GM23338 (cell line): ENCODE measurements around the gene LGALS3. TPM values are rescaled to one million over a fixed set of nuclear protein-coding genes. Genes with fewer than 3 reads are reported as not detected.

ENCODE experiments used
- ATAC-seq: fragments of 200-7000 bp; cut with Tn5 transposase; 3 replicates; pipeline ENCODE4 v1.9.1; 2020
- DNase-seq: peaks from one replicate; pipeline ENCODE4 v3.0.0-alpha.2; 2015; ENCODE audit warnings: low spot score
- H2AFZ ChIP-seq: fragments of 200-600 bp; sonication (generic); 2 replicates; pipeline ENCODE4 v1.8.0; 2016; ENCODE audit warnings: antibody characterized with exemption, mild to moderate bottlenecking, moderate library complexity
- H3F3A ChIP-seq: fragments of 200-600 bp; sonication (generic); replicated peaks from 2 replicates; pipeline ENCODE4 v1.8.0; 2017; ENCODE audit warnings: antibody characterized with exemption, mixed run types, low read depth
- H3K27ac ChIP-seq: fragments of 200-600 bp; sonication (generic); 2 replicates; pipeline ENCODE4 v1.6.1; 2016; ENCODE audit warnings: low read depth
- H3K27me3 ChIP-seq: fragments of 200-600 bp; sonication (generic); 2 replicates; pipeline ENCODE4 v1.8.0; 2016; ENCODE audit warnings: mild to moderate bottlenecking, mixed run types, moderate library complexity; ENCODE audit not compliant: insufficient read depth
- H3K36me3 ChIP-seq: fragments of 200-600 bp; sonication (generic); 2 replicates; pipeline ENCODE4 v1.8.0; 2016; ENCODE audit warnings: mild to moderate bottlenecking; ENCODE audit not compliant: insufficient read depth
- H3K4me1 ChIP-seq: fragments of 200-600 bp; sonication (generic); 2 replicates; pipeline ENCODE4 v1.8.0; 2016; ENCODE audit warnings: mild to moderate bottlenecking, moderate library complexity; ENCODE audit not compliant: insufficient read depth
- H3K4me2 ChIP-seq: fragments of 200-600 bp; sonication (generic); 2 replicates; pipeline ENCODE4 v1.7.1; 2017; ENCODE audit warnings: mixed run types
- H3K4me3 ChIP-seq: fragments of 200-600 bp; sonication (generic); 2 replicates; pipeline ENCODE4 v1.6.1; 2016; ENCODE audit warnings: mixed run types
- H3K79me2 ChIP-seq: fragments of 200-600 bp; sonication (generic); replicated peaks from 2 replicates; pipeline ENCODE4 v1.8.0; 2017; ENCODE audit warnings: mild to moderate bottlenecking; ENCODE audit not compliant: insufficient read depth
- H3K9me2 ChIP-seq: fragments of 200-600 bp; sonication (generic); 2 replicates; pipeline ENCODE4 v1.8.0; 2017; ENCODE audit not compliant: insufficient read depth
- H4K20me1 ChIP-seq: fragments of 200-600 bp; sonication (generic); replicated peaks from 2 replicates; pipeline ENCODE4 v1.8.0; 2017; ENCODE audit warnings: mild to moderate bottlenecking; ENCODE audit not compliant: insufficient read depth
- H3K27ac Mint-ChIP-seq: 2 replicates; pipeline ENCODE4 v1.8.0; 2020; ENCODE audit warnings: inconsistent platforms, mild to moderate bottlenecking, moderate library complexity, mixed read lengths
- H3K27me3 Mint-ChIP-seq: 3 replicates; pipeline ENCODE4 v1.8.0; 2022; ENCODE audit warnings: low read depth, mild to moderate bottlenecking, moderate library complexity, mixed read lengths, inconsistent platforms; ENCODE audit not compliant: insufficient read depth, poor library complexity
- H3K36me3 Mint-ChIP-seq: 3 replicates; pipeline ENCODE4 v1.8.0; 2021; ENCODE audit warnings: low read depth, mild to moderate bottlenecking, inconsistent platforms, moderate library complexity, mixed read lengths
- H3K4me1 Mint-ChIP-seq: 3 replicates; pipeline ENCODE4 v1.8.0; 2020; ENCODE audit warnings: mild to moderate bottlenecking, inconsistent platforms, mixed read lengths
- H3K4me3 Mint-ChIP-seq: 3 replicates; pipeline ENCODE4 v1.8.0; 2021; ENCODE audit warnings: moderate library complexity, mild to moderate bottlenecking, inconsistent platforms, mixed read lengths
- H3K9me3 Mint-ChIP-seq: 3 replicates; pipeline ENCODE4 v1.8.0; 2020; ENCODE audit warnings: moderate library complexity, mild to moderate bottlenecking, inconsistent platforms, mixed read lengths
- CREB1 ChIP-seq: fragments of 250-450 bp; sonication (Bioruptor Pico); IDR thresholded peaks from 2 replicates; pipeline ENCODE4 v1.5.0; 2020; ENCODE audit warnings: low read depth, mild to moderate bottlenecking, moderate library complexity
- EZH2 ChIP-seq: fragments of 200-600 bp; sonication (generic); IDR thresholded peaks from one replicate; pipeline ENCODE4 v1.8.0; 2017; ENCODE audit warnings: antibody characterized with exemption, mild to moderate bottlenecking, low read depth; ENCODE audit not compliant: unreplicated experiment
- EZH2phosphoT487 ChIP-seq: fragments of 200-600 bp; sonication (generic); IDR thresholded peaks from one replicate; pipeline ENCODE4 v1.8.1; 2018; ENCODE audit warnings: antibody characterized with exemption; ENCODE audit not compliant: unreplicated experiment
- JUNB ChIP-seq: IDR thresholded peaks from one replicate; pipeline ENCODE4 v1.6.1; 2016; ENCODE audit warnings: antibody characterized with exemption; ENCODE audit not compliant: unreplicated experiment
- NANOG ChIP-seq: IDR thresholded peaks from 2 replicates; pipeline ENCODE4 v1.6.1; 2016; ENCODE audit warnings: antibody characterized with exemption, borderline replicate concordance
- POLR2AphosphoS5 ChIP-seq: IDR thresholded peaks from 2 replicates; pipeline ENCODE4 v1.6.1; 2016; ENCODE audit warnings: antibody characterized with exemption, low read depth
- STAT1 ChIP-seq: IDR thresholded peaks from one replicate; pipeline ENCODE4 v1.6.1; 2016; ENCODE audit warnings: antibody characterized with exemption; ENCODE audit not compliant: unreplicated experiment
- ZNF114 ChIP-seq: fragments of 250-450 bp; sonication (Bioruptor Pico); IDR thresholded peaks from 2 replicates; pipeline ENCODE4 v1.5.0; 2020; ENCODE audit warnings: mild to moderate bottlenecking, moderate library complexity
- ZNF331 ChIP-seq: fragments of 250-450 bp; sonication (Bioruptor Pico); IDR thresholded peaks from 2 replicates; pipeline ENCODE4 v1.5.0; 2020; ENCODE audit warnings: low read depth, mild to moderate bottlenecking, moderate library complexity
- polyA plus RNA-seq: library from polyadenylated mRNA; unstranded; fragments of >200 nt; fragmentation: Nextera tagmentation; extraction: Ambion mirVana; gene quantifications from 2 replicates; pipeline ENCODE4 v1.2.1, GENCODE V29; 2016
- total RNA-seq: library from RNA; depleted of rRNA; stranded (reverse); fragments of >200 nt; shearing (Covaris generic); gene quantifications from 2 replicates; pipeline ENCODE4 v1.2.3, GENCODE V29; 2014
- TF ChIP-seq, protein P1 (sequence below), 2 experiments: fragments of 200-600 bp in 1 of 2; sonication (generic) in 1 of 2; conservative IDR thresholded peaks; 2 replicates each; pipeline versions ENCODE4 v1.5.1 to v1.6.1; 2016 to 2017; ENCODE audit warnings: antibody characterized with exemption in 2 of 2, low read depth in 2 of 2, mild to moderate bottlenecking in 2 of 2, moderate library complexity in 1 of 2
- TF ChIP-seq, protein P2 (sequence below): IDR thresholded peaks from 2 replicates; pipeline ENCODE4 v1.6.1; 2016; ENCODE audit warnings: antibody characterized with exemption
- TF ChIP-seq, protein P3 (sequence below): IDR thresholded peaks from one replicate; pipeline ENCODE4 v1.6.1; 2018; ENCODE audit warnings: antibody characterized with exemption; ENCODE audit not compliant: unreplicated experiment
- TF ChIP-seq, protein P4 (sequence below): fragments of 250-450 bp; sonication (Bioruptor Pico); IDR thresholded peaks from 2 replicates; pipeline ENCODE4 v1.5.0; 2020; ENCODE audit warnings: mild to moderate bottlenecking, moderate library complexity

Gene LGALS3
- total and polyA plus RNA-seq, 2 experiments from 2014 or later: 7.2 to 10.9 TPM

DNA sequence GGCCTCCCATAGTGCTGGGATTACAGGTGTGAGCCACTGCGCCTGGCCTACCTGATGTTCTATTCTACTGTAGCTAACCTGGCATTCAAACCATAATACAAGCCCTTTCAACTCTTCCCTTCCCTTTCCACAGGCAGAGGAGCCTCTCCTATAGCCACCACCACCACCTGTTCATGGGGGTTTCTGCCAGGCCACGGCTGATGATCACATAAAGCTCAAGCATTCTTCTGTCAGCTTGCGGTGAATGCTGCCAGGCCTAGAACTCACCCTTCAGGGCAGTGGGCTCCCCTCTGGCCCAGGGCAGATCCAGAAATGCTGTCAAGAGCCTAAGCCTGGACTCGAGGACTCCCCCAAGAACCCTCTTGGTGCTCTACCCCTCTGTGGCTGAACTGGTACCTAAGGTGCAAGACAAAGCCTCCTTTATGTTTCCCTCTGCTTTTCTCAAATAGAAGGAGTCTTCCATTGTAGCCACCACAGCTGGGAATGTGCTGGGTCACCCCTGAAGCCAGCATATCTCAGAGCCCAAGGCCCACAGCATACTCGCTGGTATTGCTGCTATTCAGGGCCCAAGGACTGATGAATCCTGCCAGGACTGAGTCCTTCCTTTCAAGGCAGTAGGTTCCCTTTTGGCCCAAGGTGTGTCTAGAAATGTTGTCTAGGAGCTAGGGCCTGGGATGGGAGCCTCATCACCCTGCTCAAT is 65.8 kb downstream of the LGALS3 start:
- Mint-ChIP-seq H3K4me1 (peaks cover 11% of the 10 kb centered on the region), H3K27me3 (peaks cover 6% of the 10 kb centered on the region)
- no peak for ATAC-seq

More for the DNA sequence above, 65.8 kb downstream of the LGALS3 start:
- Histone ChIP-seq H3K9me2 (no peaks in the 10 kb centered on the region), H3K79me2 (peaks cover 13% of the 10 kb centered on the region), H3K4me3 (no peak overlapping the region), H4K20me1 (no peaks in the 10 kb centered on the region), H3K4me1 (peaks cover 8% of the 10 kb centered on the region; the same call in 1 of the 2 replicates), H3K4me2 (no peak overlapping the region), H2AFZ (no peak overlapping the region), H3F3A (no peaks in the 10 kb centered on the region), H3K36me3 (no peaks in the 10 kb centered on the region), H3K27ac (no peak overlapping the region), H3K27me3 (no peaks in the 10 kb centered on the region)
- no peaks in the 10 kb centered on the region for H3K36me3 Mint-ChIP-seq
- H3K4me3 Mint-ChIP-seq: no peak overlapping the region
- no peak for DNase-seq
- TF ChIP-seq, protein P1, sequence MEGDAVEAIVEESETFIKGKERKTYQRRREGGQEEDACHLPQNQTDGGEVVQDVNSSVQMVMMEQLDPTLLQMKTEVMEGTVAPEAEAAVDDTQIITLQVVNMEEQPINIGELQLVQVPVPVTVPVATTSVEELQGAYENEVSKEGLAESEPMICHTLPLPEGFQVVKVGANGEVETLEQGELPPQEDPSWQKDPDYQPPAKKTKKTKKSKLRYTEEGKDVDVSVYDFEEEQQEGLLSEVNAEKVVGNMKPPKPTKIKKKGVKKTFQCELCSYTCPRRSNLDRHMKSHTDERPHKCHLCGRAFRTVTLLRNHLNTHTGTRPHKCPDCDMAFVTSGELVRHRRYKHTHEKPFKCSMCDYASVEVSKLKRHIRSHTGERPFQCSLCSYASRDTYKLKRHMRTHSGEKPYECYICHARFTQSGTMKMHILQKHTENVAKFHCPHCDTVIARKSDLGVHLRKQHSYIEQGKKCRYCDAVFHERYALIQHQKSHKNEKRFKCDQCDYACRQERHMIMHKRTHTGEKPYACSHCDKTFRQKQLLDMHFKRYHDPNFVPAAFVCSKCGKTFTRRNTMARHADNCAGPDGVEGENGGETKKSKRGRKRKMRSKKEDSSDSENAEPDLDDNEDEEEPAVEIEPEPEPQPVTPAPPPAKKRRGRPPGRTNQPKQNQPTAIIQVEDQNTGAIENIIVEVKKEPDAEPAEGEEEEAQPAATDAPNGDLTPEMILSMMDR (conservative IDR thresholded peaks at IDR 0.05; ENCODE audit: low read depth in 2 of 2): no peak
- no peak for TF ChIP-seq EZH2phosphoT487
- no peak for TF ChIP-seq ZNF331 (CRISPR knock-in tag)
- TF ChIP-seq, protein P2, sequence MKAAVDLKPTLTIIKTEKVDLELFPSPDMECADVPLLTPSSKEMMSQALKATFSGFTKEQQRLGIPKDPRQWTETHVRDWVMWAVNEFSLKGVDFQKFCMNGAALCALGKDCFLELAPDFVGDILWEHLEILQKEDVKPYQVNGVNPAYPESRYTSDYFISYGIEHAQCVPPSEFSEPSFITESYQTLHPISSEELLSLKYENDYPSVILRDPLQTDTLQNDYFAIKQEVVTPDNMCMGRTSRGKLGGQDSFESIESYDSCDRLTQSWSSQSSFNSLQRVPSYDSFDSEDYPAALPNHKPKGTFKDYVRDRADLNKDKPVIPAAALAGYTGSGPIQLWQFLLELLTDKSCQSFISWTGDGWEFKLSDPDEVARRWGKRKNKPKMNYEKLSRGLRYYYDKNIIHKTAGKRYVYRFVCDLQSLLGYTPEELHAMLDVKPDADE: no peak
- no peak for TF ChIP-seq STAT1
- no peak for TF ChIP-seq NANOG
- no peak for TF ChIP-seq EZH2
- TF ChIP-seq POLR2AphosphoS5: no peak
- no peak for TF ChIP-seq ZNF114
- TF ChIP-seq JUNB: no peak
- TF ChIP-seq, protein P3, sequence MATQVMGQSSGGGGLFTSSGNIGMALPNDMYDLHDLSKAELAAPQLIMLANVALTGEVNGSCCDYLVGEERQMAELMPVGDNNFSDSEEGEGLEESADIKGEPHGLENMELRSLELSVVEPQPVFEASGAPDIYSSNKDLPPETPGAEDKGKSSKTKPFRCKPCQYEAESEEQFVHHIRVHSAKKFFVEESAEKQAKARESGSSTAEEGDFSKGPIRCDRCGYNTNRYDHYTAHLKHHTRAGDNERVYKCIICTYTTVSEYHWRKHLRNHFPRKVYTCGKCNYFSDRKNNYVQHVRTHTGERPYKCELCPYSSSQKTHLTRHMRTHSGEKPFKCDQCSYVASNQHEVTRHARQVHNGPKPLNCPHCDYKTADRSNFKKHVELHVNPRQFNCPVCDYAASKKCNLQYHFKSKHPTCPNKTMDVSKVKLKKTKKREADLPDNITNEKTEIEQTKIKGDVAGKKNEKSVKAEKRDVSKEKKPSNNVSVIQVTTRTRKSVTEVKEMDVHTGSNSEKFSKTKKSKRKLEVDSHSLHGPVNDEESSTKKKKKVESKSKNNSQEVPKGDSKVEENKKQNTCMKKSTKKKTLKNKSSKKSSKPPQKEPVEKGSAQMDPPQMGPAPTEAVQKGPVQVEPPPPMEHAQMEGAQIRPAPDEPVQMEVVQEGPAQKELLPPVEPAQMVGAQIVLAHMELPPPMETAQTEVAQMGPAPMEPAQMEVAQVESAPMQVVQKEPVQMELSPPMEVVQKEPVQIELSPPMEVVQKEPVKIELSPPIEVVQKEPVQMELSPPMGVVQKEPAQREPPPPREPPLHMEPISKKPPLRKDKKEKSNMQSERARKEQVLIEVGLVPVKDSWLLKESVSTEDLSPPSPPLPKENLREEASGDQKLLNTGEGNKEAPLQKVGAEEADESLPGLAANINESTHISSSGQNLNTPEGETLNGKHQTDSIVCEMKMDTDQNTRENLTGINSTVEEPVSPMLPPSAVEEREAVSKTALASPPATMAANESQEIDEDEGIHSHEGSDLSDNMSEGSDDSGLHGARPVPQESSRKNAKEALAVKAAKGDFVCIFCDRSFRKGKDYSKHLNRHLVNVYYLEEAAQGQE: no peak
- TF ChIP-seq, protein P4, sequence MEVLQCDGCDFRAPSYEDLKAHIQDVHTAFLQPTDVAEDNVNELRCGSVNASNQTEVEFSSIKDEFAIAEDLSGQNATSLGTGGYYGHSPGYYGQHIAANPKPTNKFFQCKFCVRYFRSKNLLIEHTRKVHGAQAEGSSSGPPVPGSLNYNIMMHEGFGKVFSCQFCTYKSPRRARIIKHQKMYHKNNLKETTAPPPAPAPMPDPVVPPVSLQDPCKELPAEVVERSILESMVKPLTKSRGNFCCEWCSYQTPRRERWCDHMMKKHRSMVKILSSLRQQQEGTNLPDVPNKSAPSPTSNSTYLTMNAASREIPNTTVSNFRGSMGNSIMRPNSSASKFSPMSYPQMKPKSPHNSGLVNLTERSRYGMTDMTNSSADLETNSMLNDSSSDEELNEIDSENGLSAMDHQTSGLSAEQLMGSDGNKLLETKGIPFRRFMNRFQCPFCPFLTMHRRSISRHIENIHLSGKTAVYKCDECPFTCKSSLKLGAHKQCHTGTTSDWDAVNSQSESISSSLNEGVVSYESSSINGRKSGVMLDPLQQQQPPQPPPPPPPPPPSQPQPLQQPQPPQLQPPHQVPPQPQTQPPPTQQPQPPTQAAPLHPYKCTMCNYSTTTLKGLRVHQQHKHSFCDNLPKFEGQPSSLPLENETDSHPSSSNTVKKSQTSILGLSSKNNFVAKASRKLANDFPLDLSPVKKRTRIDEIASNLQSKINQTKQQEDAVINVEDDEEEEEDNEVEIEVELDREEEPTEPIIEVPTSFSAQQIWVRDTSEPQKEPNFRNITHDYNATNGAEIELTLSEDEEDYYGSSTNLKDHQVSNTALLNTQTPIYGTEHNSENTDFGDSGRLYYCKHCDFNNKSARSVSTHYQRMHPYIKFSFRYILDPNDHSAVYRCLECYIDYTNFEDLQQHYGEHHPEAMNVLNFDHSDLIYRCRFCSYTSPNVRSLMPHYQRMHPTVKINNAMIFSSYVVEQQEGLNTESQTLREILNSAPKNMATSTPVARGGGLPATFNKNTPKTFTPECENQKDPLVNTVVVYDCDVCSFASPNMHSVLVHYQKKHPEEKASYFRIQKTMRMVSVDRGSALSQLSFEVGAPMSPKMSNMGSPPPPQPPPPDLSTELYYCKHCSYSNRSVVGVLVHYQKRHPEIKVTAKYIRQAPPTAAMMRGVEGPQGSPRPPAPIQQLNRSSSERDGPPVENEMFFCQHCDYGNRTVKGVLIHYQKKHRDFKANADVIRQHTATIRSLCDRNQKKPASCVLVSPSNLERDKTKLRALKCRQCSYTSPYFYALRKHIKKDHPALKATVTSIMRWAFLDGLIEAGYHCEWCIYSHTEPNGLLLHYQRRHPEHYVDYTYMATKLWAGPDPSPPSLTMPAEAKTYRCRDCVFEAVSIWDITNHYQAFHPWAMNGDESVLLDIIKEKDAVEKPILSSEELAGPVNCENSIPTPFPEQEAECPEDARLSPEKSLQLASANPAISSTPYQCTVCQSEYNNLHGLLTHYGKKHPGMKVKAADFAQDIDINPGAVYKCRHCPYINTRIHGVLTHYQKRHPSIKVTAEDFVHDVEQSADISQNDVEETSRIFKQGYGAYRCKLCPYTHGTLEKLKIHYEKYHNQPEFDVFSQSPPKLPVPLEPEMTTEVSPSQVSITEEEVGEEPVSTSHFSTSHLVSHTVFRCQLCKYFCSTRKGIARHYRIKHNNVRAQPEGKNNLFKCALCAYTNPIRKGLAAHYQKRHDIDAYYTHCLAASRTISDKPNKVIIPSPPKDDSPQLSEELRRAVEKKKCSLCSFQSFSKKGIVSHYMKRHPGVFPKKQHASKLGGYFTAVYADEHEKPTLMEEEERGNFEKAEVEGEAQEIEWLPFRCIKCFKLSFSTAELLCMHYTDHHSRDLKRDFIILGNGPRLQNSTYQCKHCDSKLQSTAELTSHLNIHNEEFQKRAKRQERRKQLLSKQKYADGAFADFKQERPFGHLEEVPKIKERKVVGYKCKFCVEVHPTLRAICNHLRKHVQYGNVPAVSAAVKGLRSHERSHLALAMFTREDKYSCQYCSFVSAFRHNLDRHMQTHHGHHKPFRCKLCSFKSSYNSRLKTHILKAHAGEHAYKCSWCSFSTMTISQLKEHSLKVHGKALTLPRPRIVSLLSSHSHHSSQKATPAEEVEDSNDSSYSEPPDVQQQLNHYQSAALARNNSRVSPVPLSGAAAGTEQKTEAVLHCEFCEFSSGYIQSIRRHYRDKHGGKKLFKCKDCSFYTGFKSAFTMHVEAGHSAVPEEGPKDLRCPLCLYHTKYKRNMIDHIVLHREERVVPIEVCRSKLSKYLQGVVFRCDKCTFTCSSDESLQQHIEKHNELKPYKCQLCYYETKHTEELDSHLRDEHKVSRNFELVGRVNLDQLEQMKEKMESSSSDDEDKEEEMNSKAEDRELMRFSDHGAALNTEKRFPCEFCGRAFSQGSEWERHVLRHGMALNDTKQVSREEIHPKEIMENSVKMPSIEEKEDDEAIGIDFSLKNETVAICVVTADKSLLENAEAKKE: no peak
- TF ChIP-seq CREB1 (CRISPR knock-in tag): no peak
- no peak overlapping the region for H3K27ac Mint-ChIP-seq
- peaks cover 2% of the 10 kb centered on the region; the same call in 1 of the 3 replicates for H3K9me3 Mint-ChIP-seq
